Iris pigment epithelial cell (primary cell): ENCODE data around the gene NHERF2.
A peak's percentile ranks its signal among the peaks of the same experiment; 100 is the strongest.

Source experiments
- DNase-seq: peaks from one replicate; pipeline ENCODE4 v3.0.0-alpha.2; 2011; ENCODE audit warnings: low read depth

Gene NHERF2

DNA sequence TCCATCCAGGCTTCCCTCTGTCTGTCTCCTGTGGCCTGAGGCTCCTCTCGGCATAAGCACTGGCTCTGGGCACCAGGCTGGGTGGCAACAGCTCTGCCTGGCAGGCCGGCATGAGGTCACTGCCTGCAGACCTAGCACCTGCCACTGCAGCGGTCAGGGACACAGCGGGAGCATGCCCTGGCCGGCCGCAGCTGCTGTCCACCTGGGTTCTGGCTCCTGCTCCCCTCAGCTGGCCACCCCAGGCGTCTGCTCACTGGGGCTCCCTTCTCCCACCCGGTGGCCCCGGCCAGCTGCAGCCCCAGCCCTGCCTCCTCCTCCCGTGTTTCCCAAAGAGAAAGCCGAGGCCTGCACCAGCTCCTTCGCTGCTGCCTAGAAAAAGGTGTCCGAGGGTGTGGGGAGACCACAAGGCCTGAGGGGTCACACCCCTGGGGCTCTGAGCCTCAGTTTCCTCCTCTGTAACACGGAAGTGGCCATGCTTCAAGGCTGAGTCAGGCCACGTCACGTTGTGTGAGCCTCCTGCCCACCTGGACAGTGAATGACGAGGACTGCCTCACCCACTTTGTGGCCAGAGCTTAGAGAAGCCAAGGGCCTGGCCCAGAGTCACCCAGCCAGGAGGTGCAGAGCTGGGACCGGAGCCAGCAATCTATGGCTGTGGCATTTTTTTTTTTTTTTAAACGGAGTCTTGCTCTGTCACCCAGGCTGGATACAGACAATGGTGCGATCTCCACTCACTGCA lies 14.3 kb downstream of the NHERF2 start:
- no peak for DNase-seq

DNA sequence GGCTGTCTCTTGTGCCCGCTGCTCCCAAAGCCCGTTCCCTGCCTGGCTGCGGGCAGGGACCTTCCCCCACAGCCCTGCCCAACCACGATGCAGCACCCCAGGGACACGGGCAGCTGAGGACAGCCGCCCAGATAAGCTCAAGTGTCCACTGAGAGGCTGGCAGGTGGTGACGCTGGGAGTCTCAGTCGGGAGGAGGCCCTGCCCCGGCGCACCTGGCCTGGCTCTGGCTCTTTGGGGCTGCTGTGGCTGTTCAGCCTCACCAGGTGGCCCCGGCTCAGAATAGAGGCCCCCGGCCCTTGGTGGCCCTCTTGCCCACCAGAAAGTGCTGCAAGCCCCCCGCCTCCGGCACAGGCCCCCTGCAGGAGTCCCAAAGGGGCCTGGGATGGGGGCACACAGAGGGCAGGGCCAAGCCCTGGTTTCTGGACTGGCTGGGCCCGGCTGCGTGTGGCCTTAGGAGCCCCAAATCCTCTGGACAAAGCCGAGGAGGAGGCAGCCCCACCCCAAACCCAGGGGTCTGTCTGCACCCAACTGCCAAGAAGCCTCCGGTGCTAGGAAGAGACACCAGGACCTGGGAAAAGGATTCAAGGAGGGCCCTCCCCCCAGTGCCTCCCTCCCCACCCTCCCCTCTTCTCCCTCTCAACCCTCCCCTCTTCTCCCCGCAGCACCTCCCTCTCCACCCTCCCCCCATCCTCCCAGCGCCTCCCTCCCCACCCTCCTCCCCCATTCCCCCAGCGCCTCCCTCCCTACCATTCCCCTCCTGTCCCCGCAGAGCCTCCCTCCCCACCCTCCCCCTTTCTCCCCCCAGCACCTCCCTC lies 15.7 kb downstream of the NHERF2 start:
- DNase-seq, result no peak

DNA sequence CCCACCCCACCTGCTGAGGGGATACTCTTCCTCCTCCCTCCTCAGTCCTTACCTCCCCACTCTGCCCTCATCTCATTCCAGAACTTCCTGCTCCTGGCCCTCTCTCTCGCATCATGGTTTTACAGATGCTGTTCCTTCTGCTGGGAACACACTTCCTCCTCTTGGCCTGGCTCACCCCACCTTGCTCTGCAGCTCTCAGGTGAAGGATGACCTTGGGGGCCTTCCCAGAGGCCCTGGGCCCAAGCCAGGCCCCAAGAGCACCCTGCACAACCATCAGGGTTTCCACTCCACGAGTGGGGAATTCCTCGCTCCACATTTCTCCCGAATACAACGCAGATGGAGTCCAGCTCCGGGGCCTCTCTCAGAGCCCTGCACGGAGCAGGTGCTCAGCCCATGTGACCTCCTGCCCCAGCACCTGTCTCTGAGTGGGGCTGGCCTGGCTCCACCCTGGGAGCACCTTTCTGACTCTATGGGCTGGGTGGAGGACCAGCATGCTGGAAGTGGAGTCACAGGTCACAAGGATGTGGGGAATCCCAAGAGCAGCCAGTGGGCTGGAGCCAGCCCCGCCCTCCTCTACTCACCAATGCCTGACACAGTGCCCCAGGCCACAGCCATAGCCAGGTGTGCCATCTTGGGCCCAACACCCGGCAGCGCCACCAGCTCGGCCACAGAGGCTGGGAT lies 16.4 kb downstream of the NHERF2 start:
- DNase-seq, result no peak

DNA sequence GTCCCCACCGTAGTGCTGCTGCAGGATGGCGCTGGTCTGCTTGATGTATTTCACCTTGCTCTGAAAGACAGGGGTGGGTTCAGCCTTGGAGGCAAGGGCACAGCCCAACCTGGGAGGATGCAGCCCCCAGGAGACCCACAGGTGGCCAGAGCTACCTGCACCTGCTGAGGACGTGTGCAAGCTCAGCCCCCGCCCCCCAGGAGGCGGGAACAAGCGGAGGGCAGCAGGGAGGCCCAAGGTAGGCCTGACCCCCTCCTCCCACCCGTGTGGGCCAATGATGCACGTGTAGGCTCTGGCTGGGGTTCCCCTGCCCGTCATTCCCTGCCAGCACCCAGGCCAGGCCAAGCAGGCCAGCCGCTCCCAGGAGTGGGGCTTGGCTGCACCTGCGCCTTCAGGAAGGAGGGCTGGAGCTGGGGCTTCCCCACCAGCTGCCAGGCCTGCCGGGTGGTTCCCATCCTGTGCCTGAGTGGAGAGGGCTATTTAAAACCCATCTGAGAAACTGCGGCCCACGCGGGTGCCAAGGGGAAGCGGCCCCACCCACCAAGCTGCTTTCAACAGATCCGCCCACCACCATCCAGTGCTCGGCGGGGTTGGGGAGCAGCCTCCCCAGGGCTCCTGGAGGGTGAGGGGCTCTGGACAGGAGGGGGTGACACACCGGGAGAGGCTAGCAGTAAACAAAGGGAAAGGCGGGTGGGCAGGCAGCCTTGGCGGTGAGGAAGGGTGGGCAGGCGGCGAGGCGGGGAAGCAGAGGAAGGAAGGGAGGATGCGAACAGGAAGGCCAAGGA lies 17.2 kb downstream of the NHERF2 start:
- no peak for DNase-seq

DNA sequence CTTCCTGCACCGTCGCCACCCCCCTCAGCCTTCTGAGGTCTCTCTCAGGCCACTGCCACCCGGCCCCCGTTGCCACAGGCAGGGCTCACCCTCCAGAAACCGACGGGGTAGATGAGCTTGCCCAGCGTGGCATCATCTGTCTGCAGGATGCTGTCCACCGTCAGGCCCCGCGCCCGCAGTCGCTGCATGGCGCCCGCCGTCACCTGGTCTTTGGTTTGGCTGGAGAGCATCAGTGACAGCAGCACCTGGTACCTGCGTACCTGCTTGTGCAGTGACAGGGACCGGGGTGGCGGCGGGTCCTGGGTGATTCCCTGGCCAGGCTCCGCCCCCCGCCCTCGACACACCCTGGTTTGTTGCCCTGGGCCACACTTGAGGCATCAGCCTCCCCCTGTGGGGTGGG lies 17.8 kb downstream of the NHERF2 start:
- no peak for DNase-seq

DNA sequence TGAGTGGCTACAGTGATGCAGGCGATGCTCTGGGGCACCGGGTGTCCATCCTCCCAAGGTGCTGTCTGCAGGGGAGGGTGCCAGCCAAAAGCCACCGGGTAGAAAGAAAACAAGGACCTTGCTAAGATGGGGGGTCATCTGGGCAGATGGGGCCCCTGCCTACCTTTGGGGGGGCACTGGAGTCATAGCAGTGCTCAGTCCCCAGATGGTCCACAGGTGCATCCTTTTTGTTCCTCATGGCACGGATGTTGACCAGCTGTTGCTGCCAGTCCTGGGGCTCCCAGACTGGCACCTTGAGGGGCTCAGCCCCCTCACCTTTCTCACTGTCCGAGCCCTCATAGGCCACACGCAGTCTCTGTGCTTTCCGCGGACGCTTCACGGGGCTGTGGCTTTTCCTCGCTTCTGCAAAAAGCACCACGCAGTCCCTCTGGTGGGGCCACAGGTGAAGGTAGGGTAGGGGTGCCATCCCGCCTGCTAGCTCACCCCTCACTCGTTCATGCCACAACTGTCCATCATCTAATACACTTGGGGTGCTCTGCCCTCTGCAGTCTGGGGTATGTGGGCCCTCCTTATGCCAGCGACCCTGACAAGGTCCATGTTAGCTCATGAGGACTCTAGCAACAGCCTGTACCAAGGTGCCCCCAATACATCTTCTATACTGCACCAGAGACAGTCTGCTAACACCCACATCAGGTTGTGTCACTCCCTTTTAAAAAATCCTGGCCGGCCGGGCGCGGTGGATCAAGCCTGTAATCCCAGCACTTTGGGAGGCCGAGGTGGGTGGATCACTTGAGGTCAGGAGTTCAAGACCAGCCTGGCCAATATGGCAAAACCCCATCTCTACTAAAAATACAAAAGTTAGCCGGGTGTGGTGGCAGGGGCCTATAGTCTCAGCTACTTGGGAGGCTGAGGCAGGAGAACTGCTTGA lies 19.5 kb downstream of the NHERF2 start:
- DNase-seq, result no peak

DNA sequence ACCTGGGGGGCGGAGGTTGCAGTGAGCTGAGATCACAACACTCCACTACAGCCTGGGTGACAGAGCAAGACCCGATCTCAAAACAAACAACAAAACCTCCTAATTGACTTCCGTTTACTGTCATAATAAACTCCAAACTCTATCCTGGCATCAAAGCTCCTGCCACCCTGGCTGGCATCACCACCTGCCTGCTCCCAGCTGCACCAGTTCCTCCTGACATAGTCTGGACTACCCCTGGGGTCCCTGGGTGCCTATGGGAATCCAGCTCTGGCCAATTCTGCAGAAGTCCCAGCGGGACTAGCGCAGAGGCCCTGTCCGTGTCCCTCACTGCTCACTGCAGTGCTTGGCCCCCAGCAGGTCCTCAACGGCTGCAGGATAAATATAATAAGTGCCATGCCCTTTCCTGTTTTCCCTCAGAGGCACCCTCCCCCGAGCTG lies 20.2 kb downstream of the NHERF2 start:
- no peak for DNase-seq

DNA sequence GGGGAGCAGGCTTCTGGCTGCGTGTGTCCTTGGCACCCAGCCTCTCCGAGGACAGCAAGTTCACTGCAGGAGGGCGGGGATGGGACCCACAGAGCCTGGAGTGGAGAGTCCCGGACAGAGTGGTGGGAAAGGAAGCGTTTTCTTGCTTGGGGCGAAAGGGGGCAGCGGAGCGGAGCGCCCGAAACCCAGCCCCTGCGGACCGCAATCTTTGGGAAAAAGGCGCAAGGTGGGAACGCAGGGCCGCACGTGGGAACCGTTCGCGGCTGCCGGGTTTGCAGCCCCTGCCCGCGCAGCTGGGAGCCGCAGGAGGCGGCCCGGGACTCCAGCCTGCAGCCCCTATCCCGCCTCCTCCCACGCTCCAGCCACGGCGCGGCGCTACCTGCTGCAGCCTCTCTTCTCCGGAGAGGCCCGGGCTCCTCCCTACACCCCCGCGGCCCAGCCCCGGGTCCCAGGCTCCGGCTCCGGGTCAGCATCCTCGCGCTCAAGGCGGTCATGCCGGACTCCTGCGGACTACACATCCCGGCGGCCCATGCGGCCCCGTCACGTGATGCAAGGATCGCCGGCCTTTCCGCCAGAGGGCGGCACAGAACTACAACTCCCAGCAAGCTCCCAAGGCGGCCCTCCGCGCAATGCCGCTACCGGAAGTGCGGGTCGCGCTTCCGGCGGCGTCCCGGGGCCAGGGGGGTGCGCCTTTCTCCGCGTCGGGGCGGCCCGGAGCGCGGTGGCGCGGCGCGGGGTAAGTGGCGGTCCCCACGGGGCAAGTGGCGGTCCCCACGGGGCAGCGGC lies 20.8 kb downstream of the NHERF2 start, which contains the start of the genes NTHL1 and TSC2:
TSS of gene NTHL1 (minus strand) at position 505 of the 786 bp plus-strand sequence. CDS start at position 494, 11 bp downstream.
TSS of gene TSC2 (plus strand) at position 656 of the 786 bp plus-strand sequence. CDS start 631 bp downstream, outside the sequence.
- DNase-seq, result peak; percentile 97

DNA sequence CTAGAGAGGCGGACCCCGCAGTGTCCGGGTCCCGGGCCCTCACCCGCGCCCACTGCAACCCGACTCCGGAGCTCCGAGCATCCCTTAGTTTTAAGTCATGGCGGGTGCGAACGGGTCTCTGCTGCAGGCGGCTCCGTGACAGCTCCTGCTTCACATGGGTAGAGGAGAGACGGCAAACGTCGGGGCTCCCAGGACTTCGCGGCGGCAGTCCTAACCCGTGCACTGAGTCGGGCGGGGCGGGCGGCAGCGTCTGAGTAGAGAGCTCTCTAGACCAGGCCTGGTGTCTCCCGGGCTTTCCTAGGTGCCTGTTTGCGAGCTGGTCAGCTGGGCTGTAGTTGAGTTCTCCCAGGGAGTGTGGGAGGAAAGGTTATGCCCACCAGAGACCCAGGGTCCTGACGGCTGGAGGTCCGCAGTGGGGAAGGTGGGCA lies 21.4 kb downstream of the NHERF2 start:
- DNase-seq, result peak; percentile 31

DNA sequence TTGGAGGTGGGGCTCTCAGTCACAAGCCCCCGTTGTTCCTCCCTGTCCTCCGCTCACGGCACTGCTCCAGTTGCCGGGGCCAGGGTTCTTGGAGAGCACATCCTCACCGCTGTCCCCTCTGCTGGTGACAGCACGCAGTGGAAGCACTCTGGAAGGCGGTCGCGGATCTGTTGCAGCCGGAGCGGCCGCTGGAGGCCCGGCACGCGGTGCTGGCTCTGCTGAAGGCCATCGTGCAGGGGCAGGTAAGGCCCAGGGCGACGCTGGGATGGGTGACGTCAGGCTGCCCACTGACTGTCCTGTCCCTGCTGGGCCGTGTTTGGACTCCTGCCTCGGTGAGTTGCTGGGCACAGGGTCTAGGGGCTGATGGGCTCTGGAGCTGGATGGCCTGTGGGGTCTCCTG lies 26.5 kb downstream of the NHERF2 start:
- no peak for DNase-seq

DNA sequence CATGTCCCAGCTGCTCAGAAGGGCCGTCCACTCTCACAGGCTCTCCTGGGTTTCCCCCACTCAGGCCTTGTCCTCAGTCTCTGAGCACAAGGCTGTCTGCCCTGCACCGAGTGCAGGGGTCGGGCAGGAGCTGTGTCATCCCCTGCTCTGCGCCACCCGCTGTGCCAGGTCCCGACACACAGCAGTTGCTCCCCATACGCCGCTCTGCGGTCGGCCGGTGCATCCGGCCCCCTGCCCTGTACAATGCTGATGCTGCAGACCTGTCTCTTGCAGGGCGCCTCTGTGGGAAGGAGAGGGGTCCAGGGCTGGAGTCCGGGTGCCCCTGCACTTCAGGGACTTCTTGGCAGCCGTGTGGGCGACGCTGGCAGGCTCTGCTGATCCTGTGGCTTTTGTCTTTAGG lies 27.2 kb downstream of the NHERF2 start:
- no peak for DNase-seq

DNA sequence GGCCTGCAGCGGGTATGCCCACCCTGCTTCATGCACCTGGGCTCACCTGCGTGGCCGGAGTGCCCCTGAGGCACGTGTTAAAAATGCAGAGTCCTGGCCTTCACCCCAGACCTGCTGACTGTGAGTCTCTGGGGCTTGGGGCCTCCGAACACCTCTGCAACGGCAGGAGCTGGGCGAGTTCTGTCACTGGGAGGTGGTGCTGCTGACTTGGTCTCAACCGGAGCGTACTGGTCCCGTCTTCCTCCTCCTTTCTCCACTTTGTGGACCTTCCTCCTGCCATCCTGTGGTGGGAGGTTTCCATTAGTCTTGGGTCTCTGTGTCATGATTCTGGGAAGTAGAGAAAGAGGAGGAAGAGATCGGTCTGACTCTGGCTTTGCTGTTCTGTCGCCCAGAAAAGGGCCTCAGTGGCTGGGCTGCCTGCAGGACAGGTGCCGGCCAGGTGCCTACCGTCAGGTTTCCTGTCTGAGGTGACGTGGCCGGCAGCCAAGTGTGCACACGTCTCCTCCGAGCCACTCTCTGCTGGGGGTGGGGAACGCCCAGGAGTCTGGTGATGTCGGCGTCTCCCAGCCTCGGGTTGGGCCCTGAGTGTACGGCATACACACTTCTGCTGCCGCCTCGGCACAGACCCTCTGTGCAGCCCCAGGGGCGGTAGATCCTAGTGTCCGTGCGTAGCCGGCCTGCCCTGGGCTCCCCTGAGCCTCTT lies 28.0 kb downstream of the NHERF2 start:
- DNase-seq, result no peak

DNA sequence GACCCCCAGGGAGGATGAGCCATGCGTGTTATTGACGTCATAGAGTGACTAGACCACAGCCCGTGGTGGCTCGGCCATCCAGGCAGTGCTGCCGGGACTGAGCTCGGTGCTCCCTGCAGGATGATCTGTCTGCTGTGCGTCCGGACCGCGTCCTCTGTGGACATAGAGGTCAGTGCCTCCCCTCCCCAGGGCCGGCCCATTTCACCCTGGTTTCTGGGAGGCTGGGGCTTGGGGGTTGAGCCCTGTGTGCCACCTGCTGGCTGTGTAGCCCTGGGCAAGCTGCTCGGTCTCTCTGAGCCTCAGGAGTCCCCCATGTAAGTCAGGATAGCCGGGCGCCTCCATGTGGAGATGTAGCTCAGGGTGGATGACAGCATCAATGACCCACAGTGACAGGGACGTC lies 29.4 kb downstream of the NHERF2 start:
- DNase-seq, result no peak

DNA sequence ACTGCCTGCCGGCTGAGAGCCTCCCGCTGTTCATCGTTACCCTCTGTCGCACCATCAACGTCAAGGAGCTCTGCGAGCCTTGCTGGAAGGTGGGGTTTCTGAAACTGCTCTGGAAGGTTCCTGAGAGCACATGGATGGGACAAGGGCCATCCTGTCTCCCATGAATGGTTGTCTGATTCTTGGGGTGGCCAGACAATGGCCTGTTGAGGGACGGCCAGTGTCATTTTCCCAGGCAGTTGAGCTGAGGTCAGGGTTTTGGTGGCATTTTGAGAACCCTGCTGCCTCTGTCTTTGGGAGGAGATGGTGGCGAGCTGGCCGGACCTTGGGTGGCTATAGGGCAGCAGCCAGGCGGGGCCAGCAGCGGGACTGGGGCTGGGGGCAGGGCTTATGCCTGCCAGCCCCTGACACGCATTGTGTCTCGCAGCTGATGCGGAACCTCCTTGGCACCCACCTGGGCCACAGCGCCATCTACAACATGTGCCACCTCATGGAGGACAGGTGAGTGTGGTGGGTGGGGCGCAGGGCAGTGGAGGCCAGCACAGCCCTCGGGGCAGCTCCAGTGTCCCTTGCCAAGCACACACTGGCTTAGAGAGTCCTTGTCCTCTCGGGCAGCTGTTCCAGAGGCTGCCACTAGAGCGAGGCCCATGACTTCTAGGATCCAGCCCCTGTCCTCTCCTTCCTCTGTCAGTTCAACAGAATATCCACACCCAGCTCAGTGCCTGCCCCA lies 30.1 kb downstream of the NHERF2 start:
- no peak for DNase-seq

DNA sequence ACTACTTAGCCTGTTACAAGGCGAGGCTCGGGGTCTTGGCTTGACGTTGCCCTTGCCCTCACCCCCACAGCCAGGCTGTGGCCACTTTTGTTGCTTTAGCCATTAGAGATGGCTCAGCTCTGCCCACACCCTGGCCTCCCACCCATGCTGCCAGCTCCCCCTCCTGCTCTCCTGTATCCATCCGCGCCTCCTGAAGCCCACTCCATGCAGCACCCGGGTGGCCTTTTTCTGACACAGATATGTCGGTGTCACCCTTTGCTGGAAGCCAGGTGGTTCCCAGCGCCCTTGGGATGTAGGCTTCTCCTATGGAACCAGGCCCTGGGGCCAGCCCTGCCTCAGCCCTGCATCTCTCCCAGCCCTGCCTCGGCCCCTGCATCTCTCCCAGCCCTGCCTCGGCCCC lies 30.7 kb downstream of the NHERF2 start:
- no peak for DNase-seq

DNA sequence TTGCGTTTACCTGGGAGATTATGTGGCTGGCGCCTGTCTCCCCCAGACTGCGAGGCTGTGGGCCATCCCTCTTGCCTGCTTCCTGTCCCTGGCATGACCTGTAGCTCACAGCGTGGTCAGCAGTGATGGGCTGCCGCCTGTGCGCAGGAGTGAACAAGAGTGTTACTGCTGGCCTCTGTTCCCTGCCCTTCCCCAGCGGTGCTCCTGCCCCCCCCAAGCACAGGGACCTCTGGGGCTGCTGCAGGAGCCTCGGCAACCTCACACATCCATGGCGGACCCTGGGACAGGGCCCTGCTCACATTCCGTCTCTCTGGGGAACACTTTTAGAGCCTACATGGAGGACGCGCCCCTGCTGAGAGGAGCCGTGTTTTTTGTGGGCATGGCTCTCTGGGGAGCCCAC lies 31.7 kb downstream of the NHERF2 start:
- DNase-seq, result no peak

DNA sequence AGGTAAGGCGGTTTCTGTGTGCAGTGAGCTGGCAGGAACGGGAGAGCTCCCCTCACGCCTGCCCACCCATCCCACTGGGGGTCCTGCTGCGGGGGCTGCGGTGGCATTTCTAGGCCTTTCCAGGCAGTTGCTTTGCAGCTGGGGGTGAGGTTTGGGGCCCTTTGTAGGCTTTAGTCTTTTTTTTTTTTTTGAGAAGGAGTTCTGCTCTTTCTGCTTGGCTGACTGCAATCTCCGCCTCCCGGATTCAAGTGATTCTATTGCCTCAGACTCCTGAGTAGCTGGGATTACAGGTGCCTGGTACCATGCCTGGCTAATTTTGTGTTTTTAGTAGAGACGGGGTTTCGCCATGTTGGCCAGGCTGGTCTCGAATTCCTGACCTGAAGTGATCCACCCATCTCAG lies 32.2 kb downstream of the NHERF2 start:
- DNase-seq, result no peak

DNA sequence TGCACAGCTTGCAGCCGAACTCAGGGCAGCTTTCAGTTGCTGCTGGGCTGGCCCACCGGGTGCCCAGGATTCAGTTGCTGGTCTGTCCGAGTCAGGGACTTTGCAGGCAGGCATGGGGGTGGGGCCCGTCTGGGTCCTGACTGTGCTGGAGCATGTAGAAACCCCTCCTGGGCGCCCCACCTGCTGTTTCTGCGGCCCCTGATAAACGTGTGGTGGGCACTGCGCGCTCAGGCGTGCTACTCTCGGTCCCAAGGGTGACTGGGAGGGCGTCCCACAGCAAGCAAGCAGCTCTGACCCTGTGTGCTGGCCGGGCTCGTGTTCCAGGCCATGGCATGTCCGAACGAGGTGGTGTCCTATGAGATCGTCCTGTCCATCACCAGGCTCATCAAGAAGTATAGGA lies 33.6 kb downstream of the NHERF2 start:
- no peak for DNase-seq

DNA sequence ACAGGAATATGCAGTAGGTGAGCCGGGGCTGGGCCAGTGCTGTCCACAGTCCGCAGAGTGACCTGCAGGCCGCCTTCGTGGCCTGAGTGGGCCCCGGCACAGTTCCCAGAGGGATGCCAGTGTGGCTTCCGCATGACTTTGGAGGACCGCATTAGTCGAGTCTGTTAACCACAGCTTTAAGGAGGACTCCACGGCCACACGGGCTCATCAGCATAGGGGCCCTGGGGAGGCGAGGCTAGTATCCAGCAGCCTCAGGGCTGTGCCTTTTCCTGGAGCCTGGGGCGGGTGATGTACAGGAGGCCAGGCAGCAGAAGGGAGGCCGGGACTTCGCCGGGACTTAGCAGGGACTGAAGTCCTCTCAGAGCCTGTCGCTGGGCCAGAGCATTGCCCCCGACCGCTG lies 34.3 kb downstream of the NHERF2 start:
- no peak for DNase-seq
